Measurements from ENCODE around the gene DMRTA1.
"Not testable (repeated sequence)": the region's sequence is repeated elsewhere in the genome, so short reads cannot be mapped to it uniquely, and the experiment has no call there.

DMRTA1 gene

DNA sequence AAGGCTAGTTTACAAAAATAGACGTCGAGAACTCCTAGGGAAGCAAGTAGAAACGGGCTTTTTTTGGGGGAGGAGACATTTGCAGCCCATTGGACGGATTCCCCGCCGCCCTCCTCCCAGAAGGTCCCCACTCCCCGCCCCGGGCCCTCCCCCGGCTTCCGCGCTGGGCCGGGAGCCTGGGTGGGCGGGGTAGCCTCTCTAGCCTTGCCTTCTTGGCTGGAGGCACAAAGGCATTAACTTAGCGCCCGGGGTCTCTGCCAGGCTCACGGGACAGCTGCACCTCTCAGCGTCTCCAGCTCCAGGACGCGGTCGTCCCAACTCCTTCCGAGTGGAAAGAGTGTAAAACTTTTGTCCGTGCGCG lies at the start of gene DMRTA1:
TSS of gene DMRTA1 (plus strand) at position 236 of the 361 bp plus-strand sequence. CDS start 242 bp downstream, outside the sequence.
- no peak for DNase-seq

DNA sequence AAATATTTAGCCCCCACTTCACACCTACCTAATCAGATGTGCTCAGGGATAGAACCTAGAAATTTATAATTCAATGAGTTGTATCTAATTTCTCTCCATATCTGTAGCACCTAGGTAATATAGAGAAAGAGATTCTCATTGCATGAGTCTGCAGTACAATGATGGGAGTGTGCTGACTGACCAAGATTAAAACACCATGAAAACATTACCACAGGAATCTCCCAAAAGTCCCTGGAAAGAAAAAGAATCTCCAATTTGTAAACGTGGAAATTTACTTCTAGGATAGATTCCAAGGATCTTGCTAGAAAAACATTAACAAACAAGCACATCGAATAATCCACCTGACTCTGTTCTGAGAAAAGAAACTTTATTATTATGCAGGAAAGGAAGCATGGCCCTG lies 45.0 kb upstream of the DMRTA1 start:
- no peak for DNase-seq

DNA sequence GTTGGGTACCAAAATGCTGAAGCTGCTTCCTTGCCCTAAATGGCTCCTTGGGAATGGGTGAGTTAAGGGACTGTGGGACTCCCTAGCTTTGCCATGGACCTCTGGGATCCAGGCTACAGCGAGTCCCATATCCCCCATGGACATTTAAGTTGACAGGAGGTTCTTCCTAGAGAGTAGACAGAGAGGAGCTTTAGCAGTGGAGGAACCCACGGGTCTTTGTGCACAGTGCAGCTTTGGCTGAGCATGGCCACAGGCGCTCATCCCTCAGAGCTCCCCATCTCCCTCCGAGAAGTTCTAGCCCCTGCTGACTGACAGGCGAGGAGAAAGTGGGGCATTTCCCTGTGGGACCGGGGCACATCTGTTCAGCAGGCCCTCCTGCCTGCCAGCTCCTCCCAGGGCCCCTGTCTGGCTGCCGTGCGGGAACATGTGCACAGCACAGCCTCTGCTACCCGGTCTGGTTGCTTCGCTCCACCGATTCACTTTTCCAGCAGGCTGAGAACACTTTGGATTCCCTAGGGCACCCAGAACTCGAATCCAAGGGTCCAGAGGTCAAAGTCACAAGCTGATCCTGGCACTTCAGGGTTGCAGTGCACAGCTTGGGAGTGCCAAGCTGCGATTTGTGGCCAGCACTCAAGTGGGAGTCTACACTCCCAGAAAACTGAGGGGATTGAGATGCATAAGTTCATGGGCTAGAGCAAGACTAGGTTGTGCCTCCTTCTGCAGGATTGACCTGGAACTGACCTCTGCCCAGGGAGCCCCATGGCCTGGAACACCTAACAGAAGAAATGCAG lies 40.6 kb upstream of the DMRTA1 start:
- DNase-seq, result no peak

GRCh38 chr9:22413884-22414283 lies 32.7 kb upstream of the DMRTA1 start:
- DNase-seq, result no peak

DNA sequence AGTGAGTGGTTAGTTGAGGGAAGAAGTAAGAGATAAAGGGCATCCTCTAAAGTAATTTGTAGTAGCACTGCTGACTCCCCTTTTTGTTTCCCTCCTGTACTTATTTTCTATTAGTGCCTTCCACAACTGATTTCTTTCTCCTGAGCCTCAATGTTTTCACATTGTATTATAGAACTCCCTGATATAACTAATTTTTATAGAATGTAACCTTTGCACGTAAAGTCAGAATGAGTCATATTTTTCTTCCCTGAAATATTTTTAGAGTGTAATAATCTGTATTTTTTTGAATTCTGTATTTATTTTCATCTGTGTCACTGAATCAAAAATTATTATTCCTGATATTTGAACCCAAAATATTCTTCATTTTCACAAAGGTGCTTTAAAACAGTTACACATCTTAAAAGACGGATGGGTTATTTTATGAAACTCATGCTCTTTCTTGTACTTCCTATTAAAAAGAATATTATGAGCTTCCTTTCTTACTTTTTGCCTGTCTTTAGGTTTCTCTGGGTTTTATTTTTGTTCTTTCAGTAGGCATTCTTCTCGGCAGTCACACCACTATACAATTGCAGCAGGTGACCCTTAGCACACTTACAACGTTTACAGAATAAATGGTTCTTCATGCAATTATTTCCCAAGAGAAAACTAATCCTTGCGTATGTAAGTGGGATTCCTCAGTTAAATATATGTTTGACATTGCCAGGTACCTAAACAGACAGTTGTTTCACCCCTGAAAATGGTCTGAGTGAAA lies 30.5 kb upstream of the DMRTA1 start:
- no peak for DNase-seq

- no peak for DNase-seq
Observed at GRCh38 chr9:22416692-22417060, 29.9 kb upstream of the DMRTA1 start.

DNA sequence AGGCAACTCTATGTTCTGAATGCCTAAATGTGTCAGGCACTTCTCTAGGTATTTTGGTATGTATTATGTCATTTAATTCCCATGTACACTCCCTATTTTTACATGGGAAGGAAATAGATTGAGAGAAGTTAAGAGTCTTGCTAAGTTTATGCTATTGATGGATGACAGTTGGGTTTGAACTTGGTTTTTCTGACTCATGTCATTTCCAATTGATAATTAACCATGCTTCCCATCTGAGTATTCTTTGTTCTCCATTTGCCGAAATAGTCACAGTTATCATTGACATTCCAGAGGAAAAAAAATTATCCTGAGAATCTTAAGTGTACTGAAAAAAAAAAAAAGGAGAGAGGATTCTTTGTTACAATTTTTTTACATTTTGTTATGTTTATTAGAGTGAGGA lies 23.1 kb upstream of the DMRTA1 start:
- no peak for DNase-seq

DNA sequence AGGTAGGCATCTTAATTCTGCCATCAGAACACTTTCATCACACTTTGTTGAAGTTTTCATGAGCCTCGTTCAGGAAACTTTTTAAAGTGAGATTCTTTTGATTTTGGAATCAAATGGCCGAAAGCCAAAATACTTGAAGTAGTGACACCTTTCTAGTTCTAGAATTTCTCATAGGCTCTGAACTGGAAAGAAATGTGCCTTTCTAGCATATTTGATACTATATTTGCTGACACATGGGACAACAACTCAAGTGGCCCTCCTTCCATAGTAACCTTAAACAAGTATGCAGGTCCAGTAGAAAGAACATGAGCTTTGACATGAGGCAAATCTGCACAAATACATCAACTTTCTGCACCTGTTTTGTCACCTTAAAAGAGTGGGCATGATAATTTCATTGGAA lies 22.0 kb upstream of the DMRTA1 start:
- DNase-seq, result no peak

GRCh38 chr9:22425551-22425950 lies 21.1 kb upstream of the DMRTA1 start:
- no peak for DNase-seq

GRCh38 chr9:22427226-22427880 lies 19.3 kb upstream of the DMRTA1 start:
- no peak for DNase-seq

- no peak for DNase-seq
Observed at GRCh38 chr9:22433691-22434090, 12.9 kb upstream of the DMRTA1 start.

DNA sequence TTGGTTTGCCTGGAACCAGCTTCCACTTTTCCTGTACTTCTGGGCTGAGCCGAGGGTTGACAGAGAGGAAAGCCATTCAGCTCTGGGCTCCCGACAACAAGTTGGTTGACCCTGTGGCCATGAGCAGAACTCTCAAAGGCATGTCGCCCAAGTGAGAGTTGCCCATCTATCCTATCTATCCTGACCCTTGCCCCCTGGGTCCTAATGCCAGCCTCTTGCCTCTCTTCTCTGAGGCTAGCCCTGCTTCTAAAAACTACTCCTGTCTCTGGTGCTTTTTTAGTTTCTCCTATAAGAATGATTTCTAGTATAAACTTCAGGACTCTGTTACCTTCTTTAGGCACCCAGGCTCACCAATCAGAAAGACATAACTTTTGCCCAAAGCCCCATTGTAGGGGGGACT lies 11.4 kb upstream of the DMRTA1 start:
- DNase-seq, result not testable (repeated sequence)

- DNase-seq, result not testable (repeated sequence)
Observed at GRCh38 chr9:22437461-22438067, 9.1 kb upstream of the DMRTA1 start.

DNA sequence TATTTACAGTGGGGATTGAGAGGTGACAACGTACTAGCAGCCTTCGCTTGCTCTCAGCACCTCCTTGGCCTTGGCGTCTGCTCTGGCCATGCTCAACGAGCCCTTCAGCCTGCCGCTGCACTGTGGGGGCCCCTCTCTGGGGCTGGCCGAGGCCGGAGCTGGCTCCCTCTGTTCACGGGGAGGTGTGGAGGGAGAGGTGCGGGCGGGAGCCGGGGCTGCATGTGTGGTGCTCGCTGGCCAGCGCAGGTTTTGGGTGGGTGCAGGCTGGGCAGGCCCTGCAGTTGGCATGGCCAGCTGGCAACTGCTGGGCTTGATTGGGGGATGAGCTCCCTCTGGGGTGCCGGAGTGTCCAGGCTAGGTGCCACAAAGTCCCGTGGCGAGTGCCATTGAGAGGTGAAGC lies 5.8 kb upstream of the DMRTA1 start:
- no peak for DNase-seq

DNA sequence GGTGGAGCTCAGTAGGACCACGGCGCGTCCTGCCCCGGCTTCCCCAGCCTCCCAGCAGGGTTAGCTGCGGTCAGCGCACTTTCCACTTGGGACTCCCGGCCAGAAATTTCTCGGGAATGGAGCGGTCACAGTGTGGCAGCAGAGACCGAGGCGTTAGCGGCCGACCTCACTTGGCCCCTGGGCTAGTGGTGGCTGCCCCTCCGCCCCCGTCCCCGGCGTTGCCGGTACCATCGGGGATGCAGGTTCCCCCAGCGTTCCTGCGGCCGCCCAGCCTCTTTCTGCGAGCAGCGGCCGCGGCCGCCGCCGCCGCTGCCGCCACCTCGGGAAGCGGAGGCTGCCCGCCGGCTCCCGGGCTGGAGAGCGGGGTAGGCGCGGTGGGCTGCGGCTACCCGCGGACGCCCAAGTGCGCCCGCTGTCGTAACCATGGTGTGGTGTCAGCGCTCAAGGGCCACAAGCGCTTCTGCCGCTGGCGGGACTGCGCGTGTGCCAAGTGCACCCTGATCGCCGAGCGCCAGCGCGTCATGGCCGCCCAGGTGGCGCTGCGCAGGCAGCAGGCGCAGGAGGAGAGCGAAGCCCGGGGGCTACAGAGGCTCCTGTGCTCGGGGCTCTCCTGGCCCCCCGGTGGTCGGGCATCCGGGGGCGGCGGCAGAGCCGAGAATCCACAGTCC lies 460 bp downstream of the DMRTA1 start:
- DNase-seq, result peak in 1 of 6 experiments; percentile 6

- DNase-seq, result peak in 1 of 6 experiments; percentile 12
Observed at GRCh38 chr9:22447618-22448305, 1.1 kb downstream of the DMRTA1 start.

GRCh38 chr9:22449719-22450118 lies 3.1 kb downstream of the DMRTA1 start:
- no peak for DNase-seq

DNA sequence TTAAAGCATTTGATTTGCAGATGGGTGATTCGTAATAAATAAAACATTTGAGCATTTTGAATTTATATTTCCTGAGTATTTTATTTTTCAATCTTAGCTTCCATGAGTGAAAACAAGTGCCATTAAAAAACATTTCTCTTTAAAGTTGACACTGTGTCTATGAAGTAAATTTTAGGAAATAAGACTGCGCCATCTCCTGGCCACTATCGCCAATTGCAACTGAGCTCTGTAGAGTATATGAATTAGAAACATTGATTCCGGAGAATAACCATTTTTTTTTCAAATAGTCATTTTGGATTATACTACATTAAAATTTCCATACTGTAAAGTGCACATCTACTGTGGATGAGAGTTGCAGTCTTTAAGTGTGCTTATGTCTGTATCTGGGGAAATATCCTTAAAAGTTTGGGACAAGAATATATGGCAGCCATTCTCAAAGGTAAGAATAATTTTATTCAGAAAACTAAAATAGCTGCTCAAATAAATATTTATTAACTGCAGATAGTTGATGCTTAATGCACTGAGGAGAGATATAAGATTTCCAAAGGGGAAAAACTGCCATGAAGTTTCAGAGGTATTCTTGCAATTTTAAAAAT lies 5.9 kb downstream of the DMRTA1 start:
- DNase-seq, result peak in 2 of 6 experiments; percentile 5 to 29

DNA sequence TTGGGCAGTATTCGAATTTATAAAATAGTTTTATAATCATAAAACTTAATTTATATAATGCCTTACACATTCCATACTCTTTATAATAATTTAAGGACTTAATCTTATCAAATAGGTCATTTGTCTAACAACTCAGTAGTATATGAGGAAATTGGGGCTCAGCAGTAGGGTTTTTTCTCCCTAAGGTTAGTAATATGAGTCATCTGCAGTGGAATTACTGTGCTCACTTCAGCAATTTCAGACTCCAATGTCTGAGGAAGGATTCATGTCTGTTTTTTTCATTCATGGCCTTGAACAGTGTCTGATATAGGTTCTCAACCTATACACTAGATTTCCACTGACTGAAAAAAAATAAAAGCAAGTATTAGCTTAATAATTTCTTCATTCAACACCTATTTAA lies 7.4 kb downstream of the DMRTA1 start:
- no peak for DNase-seq

DNA sequence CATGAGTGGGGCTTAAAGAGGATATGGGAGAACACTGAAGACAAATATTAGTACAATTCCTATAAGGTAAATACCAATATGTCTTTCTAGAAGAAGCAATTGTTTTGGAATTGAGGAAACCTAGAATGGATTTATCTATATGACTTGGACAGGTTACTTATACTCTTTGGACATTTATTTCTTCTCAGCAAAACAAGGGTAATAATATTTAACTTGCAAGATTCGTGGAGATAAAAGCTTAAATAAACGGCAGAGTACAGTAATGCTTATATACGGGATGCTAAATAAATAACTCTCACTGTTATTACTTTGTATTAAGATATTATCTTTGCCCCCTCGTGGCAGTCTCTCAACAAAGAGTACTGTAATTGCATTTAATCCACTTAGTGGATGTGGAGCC lies 8.6 kb downstream of the DMRTA1 start:
- no peak for DNase-seq

DNA sequence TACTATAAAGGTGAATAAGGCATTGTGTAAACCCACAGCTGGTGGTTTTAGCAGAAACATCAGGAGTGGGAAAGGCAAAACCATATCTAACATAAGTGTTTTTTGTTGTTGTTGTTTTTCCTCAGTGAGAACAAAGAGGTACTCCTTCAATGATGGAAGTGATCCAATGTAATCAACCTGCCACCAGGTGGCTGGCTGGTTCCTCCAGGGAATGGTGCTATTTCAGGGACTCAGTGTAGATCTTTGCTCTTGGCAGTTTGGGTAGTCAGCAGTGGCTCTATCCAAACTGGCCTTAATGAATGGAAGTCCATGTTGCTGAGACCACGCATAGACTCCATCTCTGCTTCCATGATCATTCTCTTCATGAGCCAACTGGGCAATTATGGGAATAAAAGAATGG lies 10.8 kb downstream of the DMRTA1 start:
- DNase-seq, result no peak

DNA sequence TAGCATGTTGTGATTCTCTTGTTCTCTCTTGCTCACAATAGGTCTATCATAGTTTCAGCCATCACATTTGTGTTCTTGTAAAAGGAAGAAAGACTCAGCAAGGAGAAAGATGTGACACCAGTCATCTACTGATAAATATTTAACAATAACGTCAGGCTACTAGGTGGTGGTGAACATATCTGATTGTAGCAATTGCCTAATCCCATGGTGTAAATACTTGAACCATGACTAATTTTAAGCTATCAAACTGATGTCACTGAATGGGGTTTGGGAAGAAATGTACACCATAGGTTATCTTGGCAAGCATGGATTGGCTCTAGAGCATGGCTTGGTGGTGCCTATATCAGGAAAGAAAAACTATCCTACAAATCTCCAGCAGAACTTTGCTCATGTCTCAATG lies 16.6 kb downstream of the DMRTA1 start:
- DNase-seq, result no peak
